ENCODE data around the gene GRM7. TPM values are rescaled to one million over a fixed set of nuclear protein-coding genes. Genes with fewer than 3 reads are reported as not detected.

GRM7 gene
- total and polyA plus RNA-seq, 2 donors (not counting 1 experiment from before 2014, with no cell fraction given) = not detected

DNA sequence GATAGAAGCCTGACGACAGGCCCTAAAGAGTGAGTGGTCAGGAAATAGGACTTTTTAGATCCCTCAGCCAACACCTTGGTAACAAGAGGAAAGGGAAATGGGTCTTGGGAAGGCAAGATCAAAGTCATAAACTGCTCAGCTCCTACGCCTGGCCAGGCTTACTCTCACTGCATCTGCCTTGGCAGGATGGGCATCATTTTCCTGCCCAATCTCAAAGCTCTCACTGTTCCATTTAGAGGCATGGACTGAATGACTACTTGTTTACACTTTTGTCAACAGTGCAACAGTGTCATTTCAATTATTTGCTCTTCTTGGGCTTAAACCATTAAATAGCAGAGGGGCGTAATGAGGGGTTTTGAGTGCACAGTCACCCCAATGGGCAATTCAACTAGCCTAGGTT lies 808.7 kb downstream of the GRM7 start:
- no peaks in the 10 kb centered on the region for H3K27me3 ChIP-seq (replicated peaks in 1 of 4; ENCODE audit: control extremely low read depth in 1 of 4, control insufficient read depth in 3 of 4, insufficient read depth in 4 of 4, low read length in 3 of 4)
- 81% methylated on average over 2 of the region's 3 CpGs for WGBS (ENCODE audit: insufficient coverage)
- no peaks in the 10 kb centered on the region for H3K36me3 ChIP-seq (replicated peaks in 1 of 2; ENCODE audit: control extremely low read depth in 1 of 2, control insufficient read depth in 1 of 2, extremely low read depth in 1 of 2, insufficient read depth in 2 of 2, low read length in 1 of 2)
- no peak overlapping the region for H3K4me3 ChIP-seq (ENCODE audit: control extremely low read depth in 1 of 5, extremely low read depth in 1 of 5, insufficient read depth in 1 of 5, low read depth in 2 of 5, low read length in 4 of 5)
- CTCF ChIA-PET = no interaction called here
- POLR2A ChIA-PET = no interaction called here
- Mint-ChIP-seq H3K27ac (no peak overlapping the region), H3K9me3 (ENCODE audit: insufficient read depth) (peaks cover 3% of the 10 kb centered on the region), H3K4me3 (no peak overlapping the region), H3K27me3 (no peaks in the 10 kb centered on the region), H3K4me1 (no peaks in the 10 kb centered on the region)
- no peak overlapping the region for H3K9ac ChIP-seq (ENCODE audit: low read length)
- no peaks in the 10 kb centered on the region for H3K9me3 ChIP-seq (ENCODE audit: control extremely low read depth in 1 of 3, control insufficient read depth in 2 of 3, insufficient read depth in 1 of 3, low read length in 2 of 3)
- ATAC-seq (ENCODE audit: low read depth) = no peak
- H2AFZ ChIP-seq (ENCODE audit: insufficient read depth, low read depth, low read length, poor library complexity, severe bottlenecking) = no peak overlapping the region
- no peaks in the 10 kb centered on the region for H4K20me1 ChIP-seq (ENCODE audit: control insufficient read depth, insufficient read depth, low read length, poor library complexity, severe bottlenecking)
- no peak for TF ChIP-seq CTCF (IDR thresholded peaks at IDR 0.05)
- TF ChIP-seq EZH2 (IDR thresholded peaks at IDR 0.05; ENCODE audit: borderline replicate concordance, insufficient read depth, low read depth, low read length, poor library complexity, severe bottlenecking) = no peak
- H3K4me2 ChIP-seq (replicated peaks; ENCODE audit: low read depth, low read length, poor library complexity, severe bottlenecking) = no peak overlapping the region
- no peaks in the 10 kb centered on the region for H3K4me1 ChIP-seq (ENCODE audit: control insufficient read depth in 2 of 2, insufficient read depth in 2 of 2, low read length in 2 of 2)
- intact Hi-C loops (cut with micrococcal nuclease) = no loop called here
- no peak for DNase-seq
- H3K79me2 ChIP-seq (ENCODE audit: control insufficient read depth, insufficient read depth, low read length) = no peaks in the 10 kb centered on the region
- H3K27ac ChIP-seq (ENCODE audit: low read length in 2 of 2) = no peak overlapping the region

DNA sequence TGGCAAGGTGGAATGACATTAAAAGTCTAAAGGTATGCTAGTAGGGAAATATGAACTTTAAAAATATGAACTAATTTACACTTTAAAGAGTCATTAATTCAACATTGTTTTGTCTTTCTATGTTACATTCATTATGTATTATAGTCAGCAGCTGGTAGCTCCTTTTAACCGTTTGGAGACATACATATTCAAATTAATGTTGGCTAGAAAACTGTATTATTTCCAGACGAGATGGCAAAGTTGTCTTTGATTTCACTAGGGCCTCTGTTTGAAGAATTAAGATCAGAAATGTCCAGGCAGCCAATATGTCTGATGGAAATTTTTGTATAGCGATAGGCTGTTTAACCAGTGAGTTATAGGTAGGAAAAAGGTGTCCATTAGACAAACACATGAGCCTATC lies 817.6 kb downstream of the GRM7 start:
- Histone ChIP-seq H3K27me3 (replicated peaks in 1 of 4; ENCODE audit: control extremely low read depth in 1 of 4, control insufficient read depth in 3 of 4, insufficient read depth in 4 of 4, low read length in 3 of 4) (no peaks in the 10 kb centered on the region), H3K27ac (ENCODE audit: low read length in 2 of 2) (no peak overlapping the region), H4K20me1 (ENCODE audit: control insufficient read depth, insufficient read depth, low read length, poor library complexity, severe bottlenecking) (no peaks in the 10 kb centered on the region), H3K4me1 (ENCODE audit: control insufficient read depth in 2 of 2, insufficient read depth in 2 of 2, low read length in 2 of 2) (no peaks in the 10 kb centered on the region), H3K4me2 (replicated peaks; ENCODE audit: low read depth, low read length, poor library complexity, severe bottlenecking) (no peak overlapping the region), H3K79me2 (ENCODE audit: control insufficient read depth, insufficient read depth, low read length) (no peaks in the 10 kb centered on the region), H3K4me3 (ENCODE audit: control extremely low read depth in 1 of 5, extremely low read depth in 1 of 5, insufficient read depth in 1 of 5, low read depth in 2 of 5, low read length in 4 of 5) (no peak overlapping the region), H2AFZ (ENCODE audit: insufficient read depth, low read depth, low read length, poor library complexity, severe bottlenecking) (no peak overlapping the region), H3K36me3 (replicated peaks in 1 of 2; ENCODE audit: control extremely low read depth in 1 of 2, control insufficient read depth in 1 of 2, extremely low read depth in 1 of 2, insufficient read depth in 2 of 2, low read length in 1 of 2) (no peaks in the 10 kb centered on the region), H3K9ac (ENCODE audit: low read length) (no peak overlapping the region), H3K9me3 (ENCODE audit: control extremely low read depth in 1 of 3, control insufficient read depth in 2 of 3, insufficient read depth in 1 of 3, low read length in 2 of 3) (peaks cover 0 to 5% (median 0%) of the 10 kb centered on the region in 3 donors)
- DNase-seq (no peak), ATAC-seq (ENCODE audit: low read depth) (no peak)
- CTCF ChIA-PET = no interaction called here
- WGBS (ENCODE audit: insufficient coverage) = no CpG with 5 or more reads among the region's 3 CpGs
- Mint-ChIP-seq H3K27ac (no peak overlapping the region), H3K4me1 (no peaks in the 10 kb centered on the region), H3K9me3 (ENCODE audit: insufficient read depth) (peaks cover 3% of the 10 kb centered on the region), H3K27me3 (no peaks in the 10 kb centered on the region), H3K4me3 (no peak overlapping the region)
- POLR2A ChIA-PET = no interaction called here
- intact Hi-C loops (cut with micrococcal nuclease) = no loop called here
- no peak for TF ChIP-seq CTCF (IDR thresholded peaks at IDR 0.05)
- TF ChIP-seq EZH2 (IDR thresholded peaks at IDR 0.05; ENCODE audit: borderline replicate concordance, insufficient read depth, low read depth, low read length, poor library complexity, severe bottlenecking) = no peak
